GM21423 (cell line): ENCODE results near the gene CER1.

Source experiments
- ATAC-seq: cut with Tn5 transposase; IDR thresholded peaks from one replicate; pipeline ENCODE4 v1.9.1; 2021; ENCODE audit warnings: mild to moderate bottlenecking, moderate library complexity; ENCODE audit not compliant: unreplicated experiment

CER1 gene

GRCh38 chr9:14722391-14723035, at the start of gene CER1:
TSS of gene CER1 (minus strand) at chr9:14722733. CDS start at chr9:14722672, 61 bp downstream.
- ATAC-seq = no peak

- ATAC-seq = no peak
Measured at GRCh38 chr9:14770592-14770991, 48.1 kb upstream of the CER1 start.

- ATAC-seq = no peak
Measured at GRCh38 chr9:14769230-14769571, 46.7 kb upstream of the CER1 start.

GRCh38 chr9:14768405-14769229, 46.1 kb upstream of the CER1 start:
- no peak for ATAC-seq

- ATAC-seq = no peak
Measured at GRCh38 chr9:14766299-14766698, 43.8 kb upstream of the CER1 start.

- ATAC-seq = no peak
Measured at GRCh38 chr9:14761584-14761983, 39.1 kb upstream of the CER1 start.

- ATAC-seq = no peak
Measured at GRCh38 chr9:14760060-14760459, 37.5 kb upstream of the CER1 start.

GRCh38 chr9:14756291-14756690, 33.8 kb upstream of the CER1 start:
- no peak for ATAC-seq

GRCh38 chr9:14752871-14753270, 30.3 kb upstream of the CER1 start:
- no peak for ATAC-seq

GRCh38 chr9:14752271-14752670, 29.7 kb upstream of the CER1 start:
- no peak for ATAC-seq

- no peak for ATAC-seq
Measured at GRCh38 chr9:14750821-14751220, 28.3 kb upstream of the CER1 start.

- no peak for ATAC-seq
Measured at GRCh38 chr9:14749741-14750211, 27.2 kb upstream of the CER1 start.

GRCh38 chr9:14748373-14748772, 25.8 kb upstream of the CER1 start:
- no peak for ATAC-seq

- no peak for ATAC-seq
Measured at GRCh38 chr9:14747111-14747510, 24.6 kb upstream of the CER1 start.

GRCh38 chr9:14746626-14747025, 24.1 kb upstream of the CER1 start:
- no peak for ATAC-seq

GRCh38 chr9:14744768-14745167, 22.2 kb upstream of the CER1 start:
- no peak for ATAC-seq

GRCh38 chr9:14741369-14741768, 18.8 kb upstream of the CER1 start:
- ATAC-seq = peak; percentile 97

GRCh38 chr9:14733133-14733532, 10.6 kb upstream of the CER1 start:
- ATAC-seq = no peak

- no peak for ATAC-seq
Measured at GRCh38 chr9:14731294-14731981, 8.9 kb upstream of the CER1 start.

GRCh38 chr9:14730461-14730898, 7.9 kb upstream of the CER1 start:
- no peak for ATAC-seq

- ATAC-seq = no peak
Measured at GRCh38 chr9:14723301-14723700, 768 bp upstream of the CER1 start.
